Fibroblast of pulmonary artery (primary cell): ENCODE results near the gene CHMP1B.

Source experiments
- DNase-seq: peaks from one replicate; pipeline ENCODE4 v3.0.0-alpha.2; 2010; ENCODE audit warnings: low read depth
- H3K4me3 ChIP-seq: replicated peaks from 2 replicates; pipeline ENCODE4 v1.5.1; 2011; ENCODE audit warnings: low read depth, mild to moderate bottlenecking, control low read depth, low read length, moderate library complexity
- TF ChIP-seq, protein P1 (sequence below): IDR thresholded peaks from 2 replicates; pipeline ENCODE4 v1.5.1; 2011; ENCODE audit warnings: mild to moderate bottlenecking, control low read depth, low read length, inconsistent platforms; ENCODE audit errors: missing control alignments

Gene CHMP1B

DNA sequence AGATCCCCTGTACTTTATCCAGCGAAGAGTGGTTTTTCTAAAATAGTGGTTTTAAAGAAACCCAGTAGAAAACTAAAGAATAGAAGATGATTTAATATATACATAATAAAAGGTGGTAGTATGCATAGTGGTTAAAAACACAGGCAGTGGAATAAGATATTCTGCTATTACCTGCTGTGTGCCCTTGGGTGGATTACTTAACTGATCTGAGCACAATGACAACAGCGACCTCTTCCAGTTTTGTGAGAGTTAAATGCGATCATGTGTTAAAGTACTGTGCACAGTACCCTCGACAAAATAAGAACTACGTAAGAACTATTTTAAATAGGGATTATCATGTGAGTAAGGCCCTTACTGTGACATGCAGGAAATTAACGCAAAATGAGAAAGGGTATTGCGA, 30.0 kb upstream of the CHMP1B start:
- H3K4me3 ChIP-seq: no peak overlapping the region
- DNase-seq: no peak
- TF ChIP-seq, protein P1, sequence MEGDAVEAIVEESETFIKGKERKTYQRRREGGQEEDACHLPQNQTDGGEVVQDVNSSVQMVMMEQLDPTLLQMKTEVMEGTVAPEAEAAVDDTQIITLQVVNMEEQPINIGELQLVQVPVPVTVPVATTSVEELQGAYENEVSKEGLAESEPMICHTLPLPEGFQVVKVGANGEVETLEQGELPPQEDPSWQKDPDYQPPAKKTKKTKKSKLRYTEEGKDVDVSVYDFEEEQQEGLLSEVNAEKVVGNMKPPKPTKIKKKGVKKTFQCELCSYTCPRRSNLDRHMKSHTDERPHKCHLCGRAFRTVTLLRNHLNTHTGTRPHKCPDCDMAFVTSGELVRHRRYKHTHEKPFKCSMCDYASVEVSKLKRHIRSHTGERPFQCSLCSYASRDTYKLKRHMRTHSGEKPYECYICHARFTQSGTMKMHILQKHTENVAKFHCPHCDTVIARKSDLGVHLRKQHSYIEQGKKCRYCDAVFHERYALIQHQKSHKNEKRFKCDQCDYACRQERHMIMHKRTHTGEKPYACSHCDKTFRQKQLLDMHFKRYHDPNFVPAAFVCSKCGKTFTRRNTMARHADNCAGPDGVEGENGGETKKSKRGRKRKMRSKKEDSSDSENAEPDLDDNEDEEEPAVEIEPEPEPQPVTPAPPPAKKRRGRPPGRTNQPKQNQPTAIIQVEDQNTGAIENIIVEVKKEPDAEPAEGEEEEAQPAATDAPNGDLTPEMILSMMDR: no peak

DNA sequence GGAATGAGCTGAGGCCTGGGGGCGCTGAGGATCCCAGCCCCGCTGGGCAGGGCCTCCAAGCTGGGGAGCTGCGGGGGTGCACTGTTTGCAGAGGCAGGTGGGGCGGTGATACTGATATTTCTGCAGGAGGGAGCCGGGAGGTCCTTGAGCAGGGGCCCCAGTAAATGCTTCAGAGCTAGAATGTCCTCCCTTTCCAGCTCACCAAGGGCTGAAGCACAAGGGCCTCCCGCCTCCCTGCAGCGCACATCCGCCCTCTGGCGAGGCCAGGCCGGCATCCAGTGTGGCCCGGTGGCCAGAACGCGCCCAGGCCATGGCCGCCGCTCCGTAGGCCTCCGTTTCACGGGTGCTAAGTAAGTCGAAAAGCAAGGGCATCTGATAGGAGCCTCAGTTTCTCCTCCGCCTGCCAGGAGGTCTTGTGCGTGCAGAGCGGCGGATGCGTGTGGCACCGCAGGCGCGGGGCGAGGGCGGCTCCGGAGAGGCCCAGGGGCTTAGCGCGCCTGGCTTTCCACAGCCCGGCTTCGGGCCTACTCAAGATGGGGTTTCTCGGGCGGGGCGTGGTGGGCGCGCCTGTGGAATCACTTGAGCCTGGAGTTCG, 29.5 kb upstream of the CHMP1B start:
- TF ChIP-seq, protein P1: no peak
- H3K4me3 ChIP-seq: no peak overlapping the region
- DNase-seq: no peak

DNA sequence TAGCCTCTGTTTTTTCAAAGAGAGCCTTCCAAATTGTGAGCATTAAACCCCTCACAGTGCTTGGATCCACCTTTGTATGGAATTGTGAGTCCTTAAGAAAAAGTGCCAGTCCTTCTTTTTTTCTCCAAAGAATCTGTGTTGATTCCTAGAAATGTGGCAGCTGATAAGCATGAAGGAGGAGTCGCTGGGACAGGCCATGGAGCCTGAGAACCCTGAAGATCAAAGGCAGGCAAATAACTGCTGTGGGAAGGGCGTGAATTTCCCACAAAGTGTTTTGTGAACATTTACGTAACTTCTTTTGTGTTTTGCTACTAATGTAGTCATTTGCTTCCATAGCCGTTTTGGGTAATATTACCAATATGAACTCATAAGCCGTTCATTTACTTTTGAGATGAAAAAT, 27.7 kb upstream of the CHMP1B start:
- TF ChIP-seq, protein P1: no peak
- DNase-seq: no peak

DNA sequence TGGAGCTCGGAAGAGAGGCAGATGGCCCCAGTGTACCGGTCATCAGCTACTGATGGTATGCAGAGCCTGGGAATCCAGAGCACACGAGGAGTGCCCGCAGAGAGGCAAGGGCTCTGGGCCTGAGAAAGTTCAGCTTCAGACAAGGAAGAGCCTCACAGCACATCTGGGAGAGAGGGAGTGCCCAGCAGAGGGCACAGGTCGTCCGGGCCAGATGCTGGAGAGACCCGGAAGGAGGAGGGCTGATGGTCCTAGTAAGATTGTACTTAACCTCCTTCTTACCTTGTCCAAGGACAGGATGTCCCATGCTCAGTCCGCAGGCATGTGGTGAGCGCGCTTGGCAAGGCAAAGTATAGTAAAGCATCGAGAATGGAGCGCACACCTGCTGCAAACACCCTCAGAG, 24.4 kb upstream of the CHMP1B start:
- no peak overlapping the region for H3K4me3 ChIP-seq
- TF ChIP-seq, protein P1: no peak
- no peak for DNase-seq

More for the DNA sequence above, 27.7 kb upstream of the CHMP1B start:
- H3K4me3 ChIP-seq: no peak overlapping the region

DNA sequence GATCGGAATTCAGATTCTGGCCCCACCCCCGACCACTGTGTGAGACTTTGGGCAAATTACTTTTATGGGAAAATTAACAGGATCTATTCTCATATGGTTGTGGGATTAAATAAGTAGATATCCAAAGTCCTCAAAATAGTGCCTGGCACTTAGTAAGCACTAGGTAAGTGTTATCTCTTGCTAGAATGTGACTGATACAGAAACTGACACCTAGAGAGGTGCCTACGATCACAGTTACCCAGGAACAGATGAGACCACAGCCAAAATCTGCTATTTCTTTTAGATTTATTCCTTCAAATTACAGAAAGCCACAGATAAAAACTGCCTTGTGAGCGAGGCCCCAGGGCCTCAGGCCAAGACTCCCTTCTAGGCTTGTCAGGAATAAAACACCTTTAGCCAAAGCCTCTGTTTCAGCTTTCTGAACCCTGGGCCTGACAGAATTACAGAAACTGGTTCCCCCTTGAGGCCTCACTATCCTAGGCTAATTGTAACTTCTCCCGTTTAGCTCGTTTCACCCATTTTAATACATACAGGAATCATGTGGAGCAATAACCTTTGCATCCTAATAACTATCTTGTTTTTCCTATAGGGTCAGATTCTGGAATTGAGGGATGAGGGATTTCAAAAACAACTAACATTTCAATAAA, 22.3 kb upstream of the CHMP1B start:
- no peak overlapping the region for H3K4me3 ChIP-seq
- no peak for DNase-seq
- TF ChIP-seq, protein P1: no peak

DNA sequence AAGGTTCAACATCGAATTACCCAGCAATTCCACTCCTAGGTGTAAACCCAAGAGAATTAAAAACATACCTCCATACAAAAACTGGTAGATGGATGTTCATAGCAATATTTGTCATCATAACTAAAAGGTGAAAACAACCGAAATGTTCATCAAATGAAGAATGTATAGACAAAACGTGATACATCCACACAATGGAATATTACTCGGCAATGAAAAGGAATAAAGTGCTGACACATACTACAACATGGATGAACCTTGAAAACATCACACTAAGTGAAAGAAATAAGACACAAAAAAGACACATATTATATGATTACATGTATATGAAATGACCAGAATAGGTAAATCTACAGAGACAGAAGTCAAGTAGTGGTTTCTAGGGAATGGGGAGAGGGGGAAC, 20.6 kb upstream of the CHMP1B start:
- TF ChIP-seq, protein P1: no peak
- no peak for DNase-seq

DNA sequence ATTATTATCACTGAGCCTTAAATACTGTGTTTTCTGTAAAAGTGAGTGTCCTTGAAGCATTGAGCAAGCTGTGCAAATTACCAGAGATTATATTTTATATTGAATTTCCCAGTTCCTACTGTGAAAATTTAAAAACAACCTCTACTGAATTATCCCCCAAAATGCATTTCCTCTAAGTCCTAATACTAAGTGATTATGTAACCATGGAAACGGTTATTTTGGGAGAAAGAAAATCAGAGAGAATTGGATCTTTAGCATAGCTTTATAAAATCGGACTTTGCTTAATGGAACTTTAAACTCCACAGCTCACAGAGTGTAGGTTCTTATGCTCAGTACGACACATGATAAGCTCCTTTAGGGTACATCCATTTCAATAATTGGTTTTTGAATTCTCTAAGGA, 19.3 kb upstream of the CHMP1B start:
- DNase-seq: no peak
- TF ChIP-seq, protein P1: no peak
- no peak overlapping the region for H3K4me3 ChIP-seq

More for the DNA sequence above, 20.6 kb upstream of the CHMP1B start:
- no peak overlapping the region for H3K4me3 ChIP-seq
